Muscle of leg (tissue), 11 donors: ENCODE measurements around the gene NFIX. TPM values are rescaled to one million over a fixed set of nuclear protein-coding genes. Genes with fewer than 3 reads are reported as not detected.

ENCODE experiments used
- DNase-seq: peaks from one replicate; pipeline ENCODE4 v3.0.0; 2013
- H3K27ac ChIP-seq: one replicate; pipeline ENCODE4 v1.5.1; 2013; ENCODE audit warnings: mild to moderate bottlenecking, low read length, control low read depth
- H3K27me3 ChIP-seq: one replicate; pipeline ENCODE4 v1.6.1; 2013; ENCODE audit warnings: low read length; ENCODE audit not compliant: control insufficient read depth, insufficient read depth
- H3K36me3 ChIP-seq: one replicate; pipeline ENCODE4 v1.6.1; 2013; ENCODE audit warnings: low read length; ENCODE audit not compliant: control insufficient read depth, insufficient read depth
- H3K4me1 ChIP-seq: one replicate; pipeline ENCODE4 v1.6.1; 2013; ENCODE audit warnings: low read length; ENCODE audit not compliant: control insufficient read depth, insufficient read depth
- H3K4me3 ChIP-seq: one replicate; pipeline ENCODE4 v1.5.1; 2013; ENCODE audit warnings: low read length, control low read depth
- H3K9me3 ChIP-seq: replicated peaks from 2 replicates; pipeline ENCODE4 v1.6.1; 2013; ENCODE audit warnings: low read depth, low read length; ENCODE audit not compliant: control insufficient read depth
- WGBS: methylation state at CpG from one replicate; pipeline ENCODE4 v1.1.5; 2013; ENCODE audit warnings: missing lambda C conversion rate; ENCODE audit not compliant: insufficient coverage; 5-methylcytosine and 5-hydroxymethylcytosine counted together
- polyA plus RNA-seq, 8 donors: library from polyadenylated mRNA; unstranded; fragments of 120-200 nt; gene quantifications; one replicate each; pipeline versions ENCODE4 v1.2.1 to v1.2.3, GENCODE V29; 2013; ENCODE audit warnings: inconsistent platforms in 1 of 8, low replicate concordance in 1 of 8; ENCODE audit not compliant: insufficient read length in 8 of 8, insufficient read depth in 1 of 8
- total RNA-seq: library from RNA; stranded (reverse); fragments of 120-200 nt; gene quantifications from one replicate; pipeline ENCODE4 v1.2.4, GENCODE V29; 2013

Gene NFIX
- total and polyA plus RNA-seq, 9 donors: 38.1 to 140 (median 106) TPM

- 29% methylated on average over 13 of the region's 17 CpGs for WGBS
These were observed 12.2 kb downstream of the NFIX start for GRCh38 chr19:13007292-13008045.

DNA sequence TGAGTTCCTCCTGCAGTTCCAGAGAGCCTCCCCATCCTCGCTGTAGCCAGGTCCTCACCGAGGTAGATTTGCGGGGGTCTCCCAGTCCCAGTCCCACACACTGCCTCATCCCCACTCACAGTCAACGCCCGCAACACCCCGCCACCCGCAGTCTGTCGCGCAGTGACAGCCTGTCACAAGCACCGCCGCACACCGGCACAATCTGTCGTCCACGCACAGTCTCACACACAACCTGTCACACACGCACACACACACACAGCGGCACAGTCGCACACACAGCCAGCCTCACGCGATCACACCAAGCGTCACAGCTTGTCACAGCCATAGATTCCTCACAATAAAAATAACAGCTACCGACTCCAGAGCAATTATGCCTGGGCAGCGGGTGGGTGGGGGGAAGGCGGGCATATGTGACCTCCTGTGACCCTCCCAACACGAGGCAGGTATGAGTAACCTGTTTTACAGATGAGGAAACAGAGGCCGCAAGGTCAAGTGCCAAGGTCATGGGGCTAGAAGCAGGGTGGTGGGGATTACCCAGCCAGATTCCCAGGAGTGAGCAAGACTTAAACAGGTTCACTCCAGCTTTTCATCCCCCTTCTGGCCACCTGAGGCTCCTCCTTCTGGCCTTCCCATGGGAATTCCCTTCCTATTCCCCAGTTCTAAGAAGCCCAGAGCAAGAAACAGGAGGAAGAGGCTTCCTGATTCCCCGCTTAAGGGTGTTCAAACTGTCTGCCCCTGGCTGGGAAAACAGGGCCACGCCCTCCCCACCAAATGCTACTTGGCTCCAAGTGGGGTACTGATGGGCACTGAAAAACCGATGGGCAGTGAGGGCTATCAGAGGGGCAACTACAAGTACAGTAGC lies 13.9 kb downstream of the NFIX start:
- no peaks in the 10 kb centered on the region for H3K9me3 ChIP-seq
- peak; percentile 26 for DNase-seq
- H3K4me3 ChIP-seq: no peak overlapping the region
- peaks cover 23% of the 10 kb centered on the region for H3K36me3 ChIP-seq
- H3K27ac ChIP-seq: peak overlapping the region; percentile 51
- peaks cover 97% of the 10 kb centered on the region for H3K4me1 ChIP-seq
- peaks cover 69% of the 10 kb centered on the region for H3K27me3 ChIP-seq
- 78% methylated on average over 18 of the region's 28 CpGs for WGBS

More at GRCh38 chr19:13007292-13008045, 12.2 kb downstream of the NFIX start:
- peak; percentile 83 for DNase-seq
- Histone ChIP-seq H3K4me3 (no peak overlapping the region), H3K36me3 (peaks cover 28% of the 10 kb centered on the region), H3K9me3 (no peaks in the 10 kb centered on the region), H3K4me1 (peaks cover 96% of the 10 kb centered on the region), H3K27ac (peak overlapping the region; percentile 89), H3K27me3 (peaks cover 52% of the 10 kb centered on the region)

GRCh38 chr19:13010038-13010991 lies 15.0 kb downstream of the NFIX start:
- DNase-seq: peak; percentile 73
- Histone ChIP-seq H3K4me3 (no peak overlapping the region), H3K4me1 (peaks cover 99% of the 10 kb centered on the region), H3K27me3 (peaks cover 79% of the 10 kb centered on the region), H3K36me3 (peaks cover 23% of the 10 kb centered on the region), H3K27ac (peak overlapping the region; percentile 93), H3K9me3 (no peaks in the 10 kb centered on the region)
- 24% methylated on average over 53 of the region's 62 CpGs for WGBS

DNA sequence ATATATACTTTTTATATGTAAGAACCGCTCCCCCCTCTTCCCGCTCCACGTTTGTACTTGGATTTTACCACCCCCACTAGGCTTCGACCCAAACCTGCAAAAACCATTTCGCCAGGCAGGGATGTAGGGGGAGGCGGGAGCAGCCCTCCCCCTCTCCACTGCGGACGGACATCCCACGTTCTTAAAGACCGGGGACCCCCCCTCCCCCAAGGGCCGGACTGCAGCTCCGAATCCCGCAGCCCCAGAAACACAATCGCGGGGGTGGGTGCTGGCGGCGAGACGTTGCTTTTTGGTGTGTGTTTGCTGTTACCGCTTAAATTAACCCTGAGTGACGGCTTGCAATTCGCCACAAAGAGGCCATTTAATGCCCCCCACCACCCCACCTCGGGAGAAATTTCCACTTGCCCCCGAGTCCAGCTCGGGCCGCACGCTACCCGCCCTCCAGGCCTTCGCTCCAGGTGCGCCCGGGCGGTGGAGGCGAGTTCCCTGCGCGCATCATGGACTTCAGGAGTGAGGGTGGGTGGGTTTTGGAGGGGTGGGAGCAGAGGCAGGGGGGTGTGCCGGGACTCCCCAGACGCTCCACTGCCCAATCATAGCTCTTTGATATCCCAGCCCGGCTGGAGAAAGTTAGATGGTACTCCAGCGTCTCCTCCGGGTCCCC lies 15.8 kb downstream of the NFIX start:
- no peak overlapping the region for H3K4me3 ChIP-seq
- H3K27me3 ChIP-seq: peaks cover 77% of the 10 kb centered on the region

DNA sequence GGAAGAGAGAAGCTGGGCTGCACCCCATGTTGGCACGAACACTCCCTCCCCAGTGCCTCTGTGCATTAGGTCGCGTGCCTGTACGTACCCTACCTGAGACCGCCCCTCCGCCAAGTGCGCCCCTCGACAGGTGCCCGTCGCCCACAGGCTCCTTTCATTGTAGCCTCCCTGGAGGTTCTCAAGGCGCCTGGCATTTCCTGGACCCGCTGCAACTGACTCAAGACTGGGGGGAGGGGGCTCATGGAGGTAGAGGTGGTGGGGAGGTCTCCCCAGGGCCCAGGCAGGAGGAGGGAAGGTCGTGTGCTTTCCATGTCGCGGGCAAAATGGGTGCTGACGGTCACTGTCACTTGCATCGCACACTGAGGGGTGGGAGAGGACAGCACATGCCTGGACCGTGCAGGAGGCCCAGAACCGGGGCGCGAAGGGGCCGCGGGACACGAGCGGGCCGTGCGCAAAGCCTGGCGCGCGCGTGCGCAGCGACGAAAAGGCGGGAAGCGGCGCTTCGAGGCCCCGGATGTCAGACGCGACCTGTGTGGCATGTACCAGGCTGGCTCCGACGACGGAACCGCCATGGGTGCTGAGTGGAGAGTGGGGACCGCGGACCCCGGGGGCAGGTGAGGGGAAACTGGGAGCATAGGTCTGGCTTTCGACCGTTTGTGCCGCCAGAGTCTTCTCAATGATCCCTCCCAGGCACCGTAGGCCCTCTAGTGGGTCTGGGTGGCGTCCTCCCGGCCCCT lies 16.5 kb downstream of the NFIX start:
- WGBS: 26% methylated on average over 28 of the region's 54 CpGs
- Histone ChIP-seq H3K27me3 (peaks cover 84% of the 10 kb centered on the region), H3K9me3 (no peaks in the 10 kb centered on the region), H3K27ac (peak overlapping the region; percentile 93), H3K36me3 (peaks cover 23% of the 10 kb centered on the region), H3K4me3 (no peak overlapping the region), H3K4me1 (peaks cover 96% of the 10 kb centered on the region)
- peak; percentile 34 for DNase-seq

More for the DNA sequence above, 15.8 kb downstream of the NFIX start:
- 18% methylated on average over 2 of the region's 39 CpGs for WGBS
- Histone ChIP-seq H3K9me3 (no peaks in the 10 kb centered on the region), H3K4me1 (peaks cover 97% of the 10 kb centered on the region), H3K27ac (peak overlapping the region; percentile 93), H3K36me3 (peaks cover 23% of the 10 kb centered on the region)
- DNase-seq: peak; percentile 75

DNA sequence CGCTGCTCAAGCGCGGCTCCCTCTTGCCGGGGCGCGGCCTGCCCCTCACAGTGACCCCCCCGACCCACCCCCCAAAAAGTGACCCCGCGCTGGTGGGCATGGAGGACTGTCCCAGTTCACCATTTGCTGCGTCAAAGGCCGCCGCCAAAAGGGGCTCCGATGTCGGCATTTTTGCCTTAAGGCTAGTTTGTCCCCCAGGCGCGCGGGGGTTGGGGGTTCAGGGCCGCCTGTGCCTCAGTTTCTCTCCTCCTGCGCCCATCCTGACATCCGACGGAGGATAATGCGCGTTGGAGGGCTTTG lies 17.1 kb downstream of the NFIX start:
- peaks cover 87% of the 10 kb centered on the region for H3K27me3 ChIP-seq
- H3K27ac ChIP-seq: peak overlapping the region; percentile 93
- 25% methylated on average over 15 of the region's 23 CpGs for WGBS
- DNase-seq: no peak
- H3K4me3 ChIP-seq: no peak overlapping the region
- peaks cover 23% of the 10 kb centered on the region for H3K36me3 ChIP-seq
- no peaks in the 10 kb centered on the region for H3K9me3 ChIP-seq
- peaks cover 96% of the 10 kb centered on the region for H3K4me1 ChIP-seq

GRCh38 chr19:13012690-13013608 lies 17.7 kb downstream of the NFIX start:
- Histone ChIP-seq H3K36me3 (peaks cover 23% of the 10 kb centered on the region), H3K4me3 (peak overlapping the region; percentile 30), H3K4me1 (peaks cover 96% of the 10 kb centered on the region), H3K27ac (peak overlapping the region; percentile 93), H3K27me3 (peaks cover 87% of the 10 kb centered on the region), H3K9me3 (no peaks in the 10 kb centered on the region)
- WGBS: 17% methylated on average over 27 of the region's 52 CpGs
- DNase-seq: peak; percentile 76

DNA sequence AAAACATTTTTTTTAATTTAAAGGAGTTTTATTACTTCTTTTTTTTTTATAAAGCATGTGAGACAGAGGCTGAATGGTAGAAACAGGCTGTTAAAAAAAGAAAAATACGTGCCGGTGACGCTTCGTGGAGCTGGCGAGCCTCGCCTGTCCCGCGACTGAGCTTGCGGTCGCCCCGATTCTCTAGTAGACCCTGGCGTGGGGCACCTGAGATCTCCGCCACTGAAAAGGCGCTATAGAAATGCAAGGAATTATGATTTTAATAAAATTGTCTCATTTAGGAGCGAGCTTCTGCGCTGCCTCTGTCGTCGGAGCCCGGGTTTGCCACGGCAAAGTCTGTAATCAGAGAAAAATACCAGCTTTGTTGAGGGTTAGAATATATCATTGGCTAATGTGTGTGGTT lies 18.4 kb downstream of the NFIX start:
- DNase-seq: peak; percentile 47
- Histone ChIP-seq H3K36me3 (peaks cover 18% of the 10 kb centered on the region), H3K4me1 (peaks cover 96% of the 10 kb centered on the region), H3K27ac (peak overlapping the region; percentile 93), H3K9me3 (no peaks in the 10 kb centered on the region), H3K4me3 (peak overlapping the region; percentile 30), H3K27me3 (peaks cover 82% of the 10 kb centered on the region)
- WGBS: 29% methylated on average over 18 of the region's 20 CpGs
